Pancreas (tissue), 10 donors: ENCODE measurements around the gene SLC16A10. TPM values are rescaled to one million over a fixed set of nuclear protein-coding genes. Genes with fewer than 3 reads are reported as not detected.

Source experiments
- ATAC-seq, 4 donors: fragments of 200-7000 bp; cut with Tn5 transposase; one replicate each; pipeline versions ENCODE4 v1.8.0 to v1.9.1; 2020; ENCODE audit warnings: mild to moderate bottlenecking in 4 of 4, moderate library complexity in 4 of 4
- DNase-seq, 6 donors: peaks; one replicate each; pipeline ENCODE4 v3.0.0-alpha.2; 2020
- FAIRE-seq: peaks from 2 replicates; lab custom pipeline; 2012; peaks lifted over from hg19 to GRCh38; lab: Jason Lieb, UNC
- H3K27ac ChIP-seq, 4 donors: fragments of 200-600 bp; sonication (generic); 1 replicate in 3 of 4; 2 replicates in 1 of 4; pipeline versions ENCODE4 v1.5.0 to v1.8.0; 2020
- H3K27me3 ChIP-seq, 4 donors: fragments of 200-600 bp; one replicate each; pipeline ENCODE4 v1.8.0; 2021
- H3K36me3 ChIP-seq, 3 donors: fragments of 200-600 bp; sonication (generic) in 1 of 3; one replicate each; pipeline versions ENCODE4 v1.5.0 to v1.8.0; 2020 to 2021
- H3K4me1 ChIP-seq, 3 donors: fragments of 200-600 bp; one replicate each; pipeline ENCODE4 v1.8.0; 2021
- H3K4me3 ChIP-seq, 4 donors: fragments of 200-600 bp; sonication (generic) in 2 of 4; one replicate each; pipeline versions ENCODE4 v1.5.0 to v1.8.0; 2020 to 2021
- H3K9me3 ChIP-seq, 4 donors: fragments of 200-600 bp; one replicate each; pipeline ENCODE4 v1.8.0; 2021
- WGBS, 2 donors: extraction: QIAGEN DNeasy Blood & Tissue Kit; methylation state at CpG; one replicate each; pipeline ENCODE4 v1.1.7; 2013; 5-methylcytosine and 5-hydroxymethylcytosine counted together
- intact Hi-C, 3 donors: fragments of 100-400 bp; cut with DNase I; formaldehyde crosslinking; loops; one replicate each; pipeline versions ENCODE4 v1.11.1 to v1.14.2; 2022
- polyA plus RNA-seq, 2 donors: library from polyadenylated mRNA; stranded (reverse); fragments of 200-250 nt; gene quantifications; one replicate each; pipeline ENCODE4 v1.2.3, GENCODE V29; 2013
- total RNA-seq, 6 donors: library from RNA; stranded (reverse); fragmentation: NEBNext Ultra II Directional in 4 of 6; extraction: Animal tissue kit (Norgen Biotek cat#: 25700) in 4 of 6; gene quantifications; one replicate each; pipeline versions ENCODE4 v1.2.1 to v1.2.4, GENCODE V29; 2021 to 2023
- TF ChIP-seq, protein P1 (sequence below), 4 donors: fragments of 200-600 bp; sonication (generic) in 3 of 4; IDR thresholded peaks; one replicate each; pipeline versions ENCODE4 v1.5.0 to v1.8.0; 2021; ENCODE audit warnings: antibody characterized with exemption in 4 of 4
- donor health status: healthy with polysubstance abuse.
- donor health status: DM: no; HTN: no; CAD: no; lungs with moderate emphysema.
- donor health status: DM: no; HTN: no; CAD: no.
- donor health status: control.
- donor health status: control.
- donor health status: Bipolar disorder and iron deficiency.
- donor health status: DM: yes; HTN: yes; CAD: no.
- donor health status: DM: no; HTN: no; CAD: no.
- donor health status: DM: no; HTN: no; CAD: no.
- donor health status: DM: yes; HTN: yes; CAD: no.

Gene SLC16A10
- total and polyA plus RNA-seq, 8 donors: 5.1 to 48.8 (median 30.0) TPM

DNA sequence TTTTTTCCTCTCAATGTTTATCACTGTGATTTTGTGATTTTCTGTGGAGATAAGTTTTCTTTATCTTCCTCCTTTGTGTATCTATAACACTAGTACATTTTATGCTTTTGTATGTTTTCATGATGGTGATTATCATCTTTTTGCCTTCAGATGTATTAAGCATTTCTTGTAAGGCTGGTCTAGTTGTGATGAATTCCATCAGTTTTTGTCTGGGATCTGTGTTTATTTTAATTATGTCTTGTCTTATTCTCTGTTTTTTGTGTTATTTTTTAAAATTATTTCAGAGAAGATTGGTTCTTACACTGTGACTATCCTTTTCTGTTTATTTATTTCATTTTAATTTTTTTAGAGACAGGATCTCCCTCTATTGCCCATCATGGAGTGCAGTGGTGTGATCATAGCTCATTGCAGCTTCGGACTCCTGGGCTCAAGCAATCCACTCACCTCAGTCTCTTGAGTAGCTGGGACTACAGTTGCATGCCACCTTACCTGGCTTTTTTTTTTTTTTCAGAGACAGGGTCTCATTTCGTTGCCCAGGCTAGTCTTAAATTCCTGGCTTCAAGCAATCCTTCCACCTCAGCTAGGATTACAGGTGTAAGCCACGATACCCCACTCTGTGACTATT, 187.4 kb downstream of the SLC16A10 start:
- intact Hi-C loops: no loop called here
- no peaks in the 10 kb centered on the region for H3K4me1 ChIP-seq
- DNase-seq (no peak), FAIRE-seq (no peak), ATAC-seq (no peak)
- no peak overlapping the region for H3K4me3 ChIP-seq
- H3K36me3 ChIP-seq: peaks cover 0 to 20% (median 6%) of the 10 kb centered on the region in 3 donors
- no peaks in the 10 kb centered on the region for H3K9me3 ChIP-seq
- H3K27ac ChIP-seq: no peak overlapping the region
- WGBS, 2 donors: 96 to 97% methylated on average over 3 of the region's 3 CpGs
- TF ChIP-seq, protein P1, sequence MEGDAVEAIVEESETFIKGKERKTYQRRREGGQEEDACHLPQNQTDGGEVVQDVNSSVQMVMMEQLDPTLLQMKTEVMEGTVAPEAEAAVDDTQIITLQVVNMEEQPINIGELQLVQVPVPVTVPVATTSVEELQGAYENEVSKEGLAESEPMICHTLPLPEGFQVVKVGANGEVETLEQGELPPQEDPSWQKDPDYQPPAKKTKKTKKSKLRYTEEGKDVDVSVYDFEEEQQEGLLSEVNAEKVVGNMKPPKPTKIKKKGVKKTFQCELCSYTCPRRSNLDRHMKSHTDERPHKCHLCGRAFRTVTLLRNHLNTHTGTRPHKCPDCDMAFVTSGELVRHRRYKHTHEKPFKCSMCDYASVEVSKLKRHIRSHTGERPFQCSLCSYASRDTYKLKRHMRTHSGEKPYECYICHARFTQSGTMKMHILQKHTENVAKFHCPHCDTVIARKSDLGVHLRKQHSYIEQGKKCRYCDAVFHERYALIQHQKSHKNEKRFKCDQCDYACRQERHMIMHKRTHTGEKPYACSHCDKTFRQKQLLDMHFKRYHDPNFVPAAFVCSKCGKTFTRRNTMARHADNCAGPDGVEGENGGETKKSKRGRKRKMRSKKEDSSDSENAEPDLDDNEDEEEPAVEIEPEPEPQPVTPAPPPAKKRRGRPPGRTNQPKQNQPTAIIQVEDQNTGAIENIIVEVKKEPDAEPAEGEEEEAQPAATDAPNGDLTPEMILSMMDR (IDR thresholded peaks at IDR 0.05): no peak
- no peaks in the 10 kb centered on the region for H3K27me3 ChIP-seq

DNA sequence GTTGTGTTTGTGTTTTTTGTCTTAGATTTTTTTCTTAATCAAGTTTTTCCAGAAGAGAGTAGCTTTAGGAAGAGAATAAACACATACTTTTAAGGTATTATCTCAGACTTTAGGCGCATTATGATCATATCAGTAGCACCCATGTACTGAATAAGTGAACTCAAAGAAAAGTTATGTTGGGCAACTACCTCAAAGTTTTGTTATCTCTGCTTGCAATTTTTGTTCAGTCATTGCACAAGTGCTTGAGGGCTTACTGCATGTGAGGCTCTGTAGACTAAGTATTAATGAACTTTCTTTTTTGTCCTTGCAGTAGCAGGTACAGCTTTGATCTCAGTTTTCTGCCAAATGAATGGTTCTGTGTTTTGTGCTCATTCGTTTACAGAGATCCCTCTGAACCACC, 189.0 kb downstream of the SLC16A10 start:
- intact Hi-C loops: no loop called here
- WGBS, 2 donors: 92 to 97% methylated on average over 2 of the region's 2 CpGs
- no peak for DNase-seq
- Histone ChIP-seq H3K27ac (no peak overlapping the region), H3K9me3 (no peaks in the 10 kb centered on the region), H3K36me3 (peaks cover 0 to 20% (median 6%) of the 10 kb centered on the region in 3 donors), H3K4me3 (no peak overlapping the region), H3K4me1 (no peaks in the 10 kb centered on the region), H3K27me3 (no peaks in the 10 kb centered on the region)
- no peak for FAIRE-seq
- no peak for ATAC-seq
- TF ChIP-seq, protein P1 (IDR thresholded peaks at IDR 0.05): no peak

DNA sequence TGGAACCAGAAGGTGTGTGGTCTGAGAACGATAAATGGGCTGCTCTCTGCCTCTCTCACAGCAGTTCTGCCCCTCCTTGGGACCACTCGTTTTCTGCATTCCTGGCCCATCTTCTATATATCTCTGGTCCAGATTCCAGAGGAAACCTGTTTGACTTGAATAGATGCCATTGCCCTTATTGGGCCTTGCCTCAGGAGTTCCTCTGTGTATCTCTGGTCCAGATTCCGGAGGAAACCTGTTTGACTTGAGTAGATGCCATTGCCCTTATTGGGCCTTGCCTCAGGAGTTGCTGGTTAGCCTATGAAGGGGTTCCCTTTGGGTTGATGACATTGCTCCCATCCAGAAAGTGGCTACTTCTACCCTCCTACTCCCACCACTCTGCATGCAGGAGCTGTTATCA, 189.4 kb downstream of the SLC16A10 start:
- ATAC-seq (no peak), DNase-seq (no peak), FAIRE-seq (no peak)
- H3K4me3 ChIP-seq: no peak overlapping the region
- TF ChIP-seq, protein P1 (IDR thresholded peaks at IDR 0.05): no peak
- no peaks in the 10 kb centered on the region for H3K4me1 ChIP-seq
- H3K36me3 ChIP-seq: peaks cover 0 to 20% (median 6%) of the 10 kb centered on the region in 3 donors
- no peak overlapping the region for H3K27ac ChIP-seq
- intact Hi-C loops: no loop called here
- WGBS, 2 donors: 92% methylated on average over 3 of the region's 3 CpGs
- no peaks in the 10 kb centered on the region for H3K27me3 ChIP-seq
- H3K9me3 ChIP-seq: no peaks in the 10 kb centered on the region

DNA sequence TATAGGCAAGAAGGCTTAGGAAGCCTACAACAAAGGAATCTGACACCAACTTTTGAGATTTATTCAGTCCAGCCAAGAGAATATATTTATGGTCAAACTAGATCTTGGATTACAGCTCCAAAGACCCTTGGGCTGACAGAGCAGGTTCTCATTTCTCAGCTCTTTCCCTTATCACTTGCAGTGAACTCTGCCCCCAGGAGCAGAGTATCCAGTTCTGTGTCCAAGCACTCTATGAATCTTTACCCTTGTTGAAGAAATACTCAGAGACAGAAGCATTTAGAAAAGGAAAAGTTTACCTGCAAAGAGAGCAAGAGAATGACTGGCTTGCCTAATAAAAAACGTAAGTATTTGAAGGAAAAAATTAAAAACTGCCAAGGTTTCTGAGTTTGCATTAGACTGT, 190.5 kb downstream of the SLC16A10 start:
- Histone ChIP-seq H3K27ac (no peak overlapping the region), H3K4me1 (no peaks in the 10 kb centered on the region), H3K9me3 (no peaks in the 10 kb centered on the region), H3K36me3 (peaks cover 0 to 20% (median 6%) of the 10 kb centered on the region in 3 donors), H3K27me3 (no peaks in the 10 kb centered on the region), H3K4me3 (no peak overlapping the region)
- intact Hi-C loops: no loop called here
- no peak for FAIRE-seq
- WGBS, 2 donors: 89 to 93% methylated on average over 1 of the region's 1 CpG
- TF ChIP-seq, protein P1 (IDR thresholded peaks at IDR 0.05): no peak
- ATAC-seq: no peak
- no peak for DNase-seq

DNA sequence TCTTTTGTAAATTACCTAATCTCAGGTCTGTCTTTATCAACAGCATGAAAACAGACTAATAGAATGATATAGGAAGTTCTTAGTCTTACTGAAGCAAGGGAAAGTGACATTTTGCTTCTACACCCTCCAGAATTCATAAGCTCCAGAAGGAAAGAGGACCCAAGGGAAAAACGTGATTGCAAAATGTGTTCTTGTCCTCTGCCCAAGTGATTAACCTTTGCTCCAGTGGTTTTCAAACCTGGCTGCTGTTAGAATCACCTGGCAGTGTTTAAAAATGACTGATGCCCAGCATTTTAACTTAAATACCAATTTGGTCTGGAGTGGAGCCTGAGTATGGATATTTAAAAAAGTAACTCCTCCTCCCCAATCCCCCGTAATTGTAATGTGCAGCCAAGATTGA, 191.4 kb downstream of the SLC16A10 start:
- no peak for FAIRE-seq
- DNase-seq: no peak
- ATAC-seq: no peak
- Histone ChIP-seq H3K27me3 (no peaks in the 10 kb centered on the region), H3K4me1 (no peaks in the 10 kb centered on the region), H3K36me3 (peaks cover 0 to 20% (median 6%) of the 10 kb centered on the region in 3 donors), H3K27ac (no peak overlapping the region), H3K4me3 (no peak overlapping the region), H3K9me3 (no peaks in the 10 kb centered on the region)
- intact Hi-C loops: no loop called here
- 85 to 92% methylated on average over 2 of the region's 2 CpGs for WGBS, 2 donors
- TF ChIP-seq, protein P1 (IDR thresholded peaks at IDR 0.05): no peak
